DMS53 treated with DMSO at 0.1 percent for 48 hours (cell line): Measurements from ENCODE around the gene IL27RA.

Experiments used
- DNase-seq: peaks from one replicate; lab custom pipeline; 2025; ENCODE audit not compliant: unreplicated experiment; lab: John Stamatoyannopoulos, UW

Gene IL27RA

GRCh38 chr19:14031719-14032480 lies at the start of gene IL27RA:
IL27RA (plus strand) TSS chr19:14031762; CDS start chr19:14031873, 111 bp downstream.
- no peak for DNase-seq

GRCh38 chr19:13981988-13982501 lies 49.5 kb upstream of the IL27RA start:
- DNase-seq = no peak

- DNase-seq = no peak
Measured at GRCh38 chr19:13982773-13983172, 48.8 kb upstream of the IL27RA start.

GRCh38 chr19:13983213-13983889 lies 48.2 kb upstream of the IL27RA start:
- DNase-seq = peak; percentile 69

GRCh38 chr19:13984186-13984585 lies 47.4 kb upstream of the IL27RA start:
- DNase-seq = no peak

- DNase-seq = no peak
Measured at GRCh38 chr19:13984875-13985741, 46.5 kb upstream of the IL27RA start.

- peak; percentile 38 for DNase-seq
Measured at GRCh38 chr19:13985771-13986347, 45.7 kb upstream of the IL27RA start.

GRCh38 chr19:13986348-13986904 lies 45.1 kb upstream of the IL27RA start:
- peak; percentile 87 for DNase-seq

- no peak for DNase-seq
Measured at GRCh38 chr19:13987101-13987890, 44.3 kb upstream of the IL27RA start.

- no peak for DNase-seq
Measured at GRCh38 chr19:13989487-13989886, 42.1 kb upstream of the IL27RA start.

- no peak for DNase-seq
Measured at GRCh38 chr19:13990085-13990484, 41.5 kb upstream of the IL27RA start.

GRCh38 chr19:13992025-13992424 lies 39.5 kb upstream of the IL27RA start:
- no peak for DNase-seq

- no peak for DNase-seq
Measured at GRCh38 chr19:13993590-13994300, 37.8 kb upstream of the IL27RA start.

GRCh38 chr19:13995017-13995728 lies 36.4 kb upstream of the IL27RA start:
- no peak for DNase-seq

GRCh38 chr19:13995878-13996765 lies 35.4 kb upstream of the IL27RA start:
- no peak for DNase-seq

- DNase-seq = no peak
Measured at GRCh38 chr19:13996928-13997630, 34.5 kb upstream of the IL27RA start.

- no peak for DNase-seq
Measured at GRCh38 chr19:13997631-13997962, 34.0 kb upstream of the IL27RA start.
